HepG2 (cell line): Measurements from ENCODE around the gene CDT1. TPM values are rescaled to one million over a fixed set of nuclear protein-coding genes. Genes with fewer than 3 reads are reported as not detected.

Source experiments
- BHLHE40 ChIP-seq: IDR thresholded peaks from 2 replicates; pipeline ENCODE4 v1.6.1; 2011; ENCODE audit warnings: low read length, improper control_type of control experiment
- ELF1 ChIP-seq: sonication (generic); formaldehyde crosslinking; IDR thresholded peaks from 2 replicates; pipeline ENCODE4 v1.4.0; 2020; ENCODE audit warnings: missing genetic modification reagents
- FOSL2 ChIP-seq: sonication (generic); formaldehyde crosslinking; IDR thresholded peaks from 2 replicates; pipeline ENCODE4 v1.4.0; 2020; ENCODE audit warnings: missing genetic modification reagents
- GLI4 ChIP-seq: sonication (generic); formaldehyde crosslinking; IDR thresholded peaks from 2 replicates; pipeline ENCODE4 v1.5.1; 2020; ENCODE audit warnings: missing genetic modification reagents, mild to moderate bottlenecking, moderate library complexity, borderline replicate concordance
- HDAC1 ChIP-seq: sonication (generic); formaldehyde crosslinking; IDR thresholded peaks from 2 replicates; pipeline ENCODE4 v1.5.1; 2020; ENCODE audit warnings: mild to moderate bottlenecking, missing genetic modification reagents
- HNRNPK ChIP-seq: fragments of 200-400 bp; formaldehyde crosslinking; IDR thresholded peaks from 2 replicates; pipeline ENCODE4 v1.6.1; 2018; ENCODE audit warnings: low read length, low read depth, moderate library complexity, mild to moderate bottlenecking; ENCODE audit not compliant: poor library complexity, severe bottlenecking
- MLX ChIP-seq: IDR thresholded peaks from 2 replicates; pipeline ENCODE4 v1.6.1; 2016
- NR3C1 ChIP-seq: sonication (generic); formaldehyde crosslinking; IDR thresholded peaks from 2 replicates; pipeline ENCODE4 v1.4.0; 2020; ENCODE audit warnings: missing genetic modification reagents
- PCBP2 ChIP-seq: fragments of 200-400 bp; formaldehyde crosslinking; optimal IDR thresholded peaks from 2 replicates; pipeline ENCODE3; 2018; ENCODE audit warnings: low read length, low read depth; ENCODE audit not compliant: poor library complexity, severe bottlenecking
- POLR2AphosphoS5 ChIP-seq: IDR thresholded peaks from 2 replicates; pipeline ENCODE4 v1.6.1; 2012; ENCODE audit warnings: low read depth, low read length
- REL ChIP-seq: sonication (generic); formaldehyde crosslinking; conservative IDR thresholded peaks from 2 replicates; pipeline ENCODE4 v1.8.0; 2022; ENCODE audit warnings: mild to moderate bottlenecking, missing genetic modification reagents, moderate library complexity
- TBX2 ChIP-seq: sonication (generic); formaldehyde crosslinking; IDR thresholded peaks from 2 replicates; pipeline ENCODE4 v1.5.0; 2020; ENCODE audit warnings: missing genetic modification reagents, mild to moderate bottlenecking, borderline replicate concordance
- TGIF2 ChIP-seq: IDR thresholded peaks from 2 replicates; pipeline ENCODE4 v1.6.1; 2016; ENCODE audit warnings: control low read depth, missing compliant biosample characterization
- TP53 ChIP-seq: sonication (generic); formaldehyde crosslinking; conservative IDR thresholded peaks from 2 replicates; pipeline ENCODE4 v1.4.0; 2020; ENCODE audit warnings: missing genetic modification reagents
- ZBTB42 ChIP-seq: sonication (generic); formaldehyde crosslinking; IDR thresholded peaks from 2 replicates; pipeline ENCODE4 v1.5.0; 2020; ENCODE audit warnings: mild to moderate bottlenecking, missing genetic modification reagents
- ZFP1 ChIP-seq: IDR thresholded peaks from 2 replicates; pipeline ENCODE4 v1.6.1; 2016
- ZNF12 ChIP-seq: sonication (generic); formaldehyde crosslinking; IDR thresholded peaks from 2 replicates; pipeline ENCODE4 v1.5.0; 2020; ENCODE audit warnings: missing genetic modification reagents
- ZNF430 ChIP-seq: sonication (generic); formaldehyde crosslinking; IDR thresholded peaks from 2 replicates; pipeline ENCODE4 v1.9.0; 2021; ENCODE audit warnings: mild to moderate bottlenecking, missing genetic modification reagents
- ZNF552 ChIP-seq: sonication (generic); formaldehyde crosslinking; IDR thresholded peaks from 2 replicates; pipeline ENCODE4 v1.9.0; 2022; ENCODE audit warnings: missing genetic modification reagents, mild to moderate bottlenecking, borderline replicate concordance
- ZNF772 ChIP-seq: sonication (generic); formaldehyde crosslinking; IDR thresholded peaks from 2 replicates; pipeline ENCODE4 v1.5.0; 2020; ENCODE audit warnings: mild to moderate bottlenecking, missing genetic modification reagents
- ZNF780A ChIP-seq: sonication (generic); formaldehyde crosslinking; IDR thresholded peaks from 2 replicates; pipeline ENCODE4 v1.8.0; 2022; ENCODE audit warnings: mild to moderate bottlenecking, missing genetic modification reagents, moderate library complexity
- ZNF816 ChIP-seq: sonication (generic); formaldehyde crosslinking; IDR thresholded peaks from 2 replicates; pipeline ENCODE4 v1.8.0; 2022; ENCODE audit warnings: missing genetic modification reagents, mild to moderate bottlenecking, borderline replicate concordance
- ZNF891 ChIP-seq: sonication (generic); formaldehyde crosslinking; IDR thresholded peaks from 2 replicates; pipeline ENCODE4 v1.5.0; 2020; ENCODE audit warnings: mild to moderate bottlenecking, missing genetic modification reagents
- ZSCAN5A ChIP-seq: sonication (generic); formaldehyde crosslinking; IDR thresholded peaks from 2 replicates; pipeline ENCODE4 v1.8.0; 2022; ENCODE audit warnings: mild to moderate bottlenecking, missing genetic modification reagents, borderline replicate concordance
- polyA plus RNA-seq, 8 experiments: library from polyadenylated mRNA; depleted of rRNA in 3 of 8; stranded (reverse) in 7 of 8; unstranded in 1 of 8; fragments of >200 nt; fragmentation: Illumina TruSeq in 4 of 8; extraction: Trizol in 4 of 8; gene quantifications; 2 replicates each; pipeline versions ENCODE4 v1.2.1 to v1.2.3, GENCODE V29; 2011 to 2016; ENCODE audit warnings: low read depth in 4 of 8, missing spikeins in 1 of 8, mixed read lengths in 1 of 8; ENCODE audit not compliant: insufficient read depth in 1 of 8
- total RNA-seq, 5 experiments: library from RNA; depleted of rRNA; stranded (reverse); fragments of >200 nt; fragmentation: Illumina TruSeq; extraction: Trizol; gene quantifications; 2 replicates each; pipeline ENCODE4 v1.2.3, GENCODE V29; 2016; ENCODE audit warnings: low read depth in 1 of 5
- TF ChIP-seq, protein P1 (sequence below): sonication (generic); formaldehyde crosslinking; IDR thresholded peaks from 2 replicates; pipeline ENCODE4 v1.4.0; 2020; ENCODE audit warnings: mild to moderate bottlenecking, missing genetic modification reagents, borderline replicate concordance
- TF ChIP-seq, protein P2 (sequence below): sonication (generic); formaldehyde crosslinking; IDR thresholded peaks from 2 replicates; pipeline ENCODE4 v1.5.1; 2020; ENCODE audit warnings: missing genetic modification reagents, mild to moderate bottlenecking, borderline replicate concordance

The CDT1 gene
- total and polyA plus RNA-seq, 2 of the 13 experiments (the other 11 are each of a cell fraction or from before 2014, with no cell fraction given), result 23.1 to 23.8 TPM

DNA sequence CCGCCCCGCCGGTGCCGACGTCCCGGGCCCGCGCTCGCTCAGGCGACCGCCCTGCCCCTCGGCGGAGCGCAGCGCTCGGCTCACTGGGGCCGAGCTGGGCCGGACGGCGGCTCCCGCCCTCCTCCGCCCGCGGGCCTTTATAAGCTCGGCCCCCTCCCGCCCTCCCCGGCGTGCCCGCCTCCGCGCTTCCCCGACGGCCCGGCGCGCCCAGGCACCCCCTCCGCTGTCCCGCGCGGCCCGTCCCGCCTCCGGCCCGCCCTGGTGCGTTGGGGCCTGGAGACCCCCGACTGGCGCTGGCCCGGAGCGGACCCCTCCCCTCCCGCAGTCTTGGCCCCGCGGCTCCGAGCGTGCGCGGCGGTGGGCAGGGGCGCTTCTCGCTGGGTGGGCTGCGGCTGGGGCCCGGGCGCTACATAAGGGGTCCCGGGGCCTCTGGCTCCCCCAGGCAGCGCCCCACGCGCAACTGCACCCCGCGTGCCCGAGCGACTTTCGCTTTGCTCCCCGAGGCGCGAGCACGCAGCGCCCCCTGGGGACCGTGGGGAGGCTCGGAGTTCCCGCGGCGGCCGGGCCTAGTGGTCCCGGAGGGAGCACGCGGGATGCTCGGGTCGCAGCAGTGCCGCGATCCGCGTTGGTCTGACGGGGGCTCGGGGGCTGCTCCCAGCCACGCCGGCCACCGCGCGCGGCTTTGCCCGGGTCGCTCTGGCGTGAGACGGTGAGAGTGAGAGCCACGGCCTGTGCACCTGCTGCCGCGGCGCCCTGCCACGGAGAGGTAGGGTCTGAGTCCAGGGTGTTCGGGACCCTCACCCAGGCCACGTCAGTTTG, 18.3 kb upstream of the CDT1 start, which contains the start of gene PIEZO1 (continued):
- TF ChIP-seq REL (CRISPR knock-in tag) (peak; percentile 57; the same call in 1 of the 2 replicates), POLR2AphosphoS5 (peak; percentile 58), TP53 (0 out of 2 replicates have a peak, but pooled peaks have one; percentile 31), ELF1 (no peak), MLX (CRISPR knock-in tag) (no peak), ZNF816 (peak; percentile 90; the same call in 1 of the 2 replicates), ZSCAN5A (CRISPR knock-in tag) (0 out of 2 replicates have a peak, but pooled peaks have one; percentile 54), FOSL2 (CRISPR knock-in tag) (peak; percentile 25; the same call in 1 of the 2 replicates), ZNF552 (CRISPR knock-in tag) (peak; percentile 87; the same call in 1 of the 2 replicates), ZNF12 (CRISPR knock-in tag) (no peak), BHLHE40 (peak; percentile 33; the same call in 1 of the 2 replicates), ZNF430 (CRISPR knock-in tag) (no peak; the same call in 1 of the 2 replicates), ZBTB42 (CRISPR knock-in tag) (0 out of 2 replicates have a peak, but pooled peaks have one; percentile 28), ZNF891 (peak; percentile 88), HNRNPK (peak; percentile 73), HDAC1 (CRISPR knock-in tag) (peak; percentile 97), GLI4 (CRISPR knock-in tag) (peak; percentile 86; the same call in 1 of the 2 replicates), TBX2 (CRISPR knock-in tag) (peak; percentile 77; the same call in 1 of the 2 replicates), TGIF2 (CRISPR knock-in tag) (no peak), ZNF780A (CRISPR knock-in tag) (no peak), ZFP1 (CRISPR knock-in tag) (no peak), PCBP2 (no peak), ZNF772 (CRISPR knock-in tag) (peak; percentile 81; the same call in 1 of the 2 replicates), NR3C1 (CRISPR knock-in tag) (no peak)
- TF ChIP-seq, protein P1, sequence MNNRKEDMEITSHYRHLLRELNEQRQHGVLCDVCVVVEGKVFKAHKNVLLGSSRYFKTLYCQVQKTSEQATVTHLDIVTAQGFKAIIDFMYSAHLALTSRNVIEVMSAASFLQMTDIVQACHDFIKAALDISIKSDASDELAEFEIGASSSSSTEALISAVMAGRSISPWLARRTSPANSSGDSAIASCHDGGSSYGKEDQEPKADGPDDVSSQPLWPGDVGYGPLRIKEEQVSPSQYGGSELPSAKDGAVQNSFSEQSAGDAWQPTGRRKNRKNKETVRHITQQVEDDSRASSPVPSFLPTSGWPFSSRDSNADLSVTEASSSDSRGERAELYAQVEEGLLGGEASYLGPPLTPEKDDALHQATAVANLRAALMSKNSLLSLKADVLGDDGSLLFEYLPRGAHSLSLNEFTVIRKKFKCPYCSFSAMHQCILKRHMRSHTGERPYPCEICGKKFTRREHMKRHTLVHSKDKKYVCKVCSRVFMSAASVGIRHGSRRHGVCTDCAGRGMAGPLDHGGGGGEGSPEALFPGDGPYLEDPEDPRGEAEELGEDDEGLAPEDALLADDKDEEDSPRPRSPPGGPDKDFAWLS (CRISPR knock-in tag), result peak; percentile 69
- TF ChIP-seq, protein P2, sequence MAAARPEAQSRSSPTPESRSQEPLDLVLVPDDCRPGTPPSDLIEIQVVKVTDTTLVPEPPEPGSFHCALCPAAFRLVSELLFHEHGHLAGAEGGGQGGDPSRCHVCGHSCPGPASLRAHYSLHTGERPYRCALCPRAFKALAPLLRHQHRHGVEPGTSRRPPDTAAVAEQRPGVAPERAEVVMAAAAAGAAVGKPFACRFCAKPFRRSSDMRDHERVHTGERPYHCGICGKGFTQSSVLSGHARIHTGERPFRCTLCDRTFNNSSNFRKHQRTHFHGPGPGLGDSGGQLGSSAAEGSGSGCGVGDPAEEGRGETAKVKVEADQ (CRISPR knock-in tag), result no peak
